Measurements from ENCODE around the gene CYP8B1. TPM values are rescaled to one million over a fixed set of nuclear protein-coding genes. Genes with fewer than 3 reads are reported as not detected.

CYP8B1 gene
- total and polyA plus RNA-seq, 2 of the 13 experiments (the other 11 are each of a cell fraction or from before 2014, with no cell fraction given) = 0.58 to 2.0 TPM

DNA sequence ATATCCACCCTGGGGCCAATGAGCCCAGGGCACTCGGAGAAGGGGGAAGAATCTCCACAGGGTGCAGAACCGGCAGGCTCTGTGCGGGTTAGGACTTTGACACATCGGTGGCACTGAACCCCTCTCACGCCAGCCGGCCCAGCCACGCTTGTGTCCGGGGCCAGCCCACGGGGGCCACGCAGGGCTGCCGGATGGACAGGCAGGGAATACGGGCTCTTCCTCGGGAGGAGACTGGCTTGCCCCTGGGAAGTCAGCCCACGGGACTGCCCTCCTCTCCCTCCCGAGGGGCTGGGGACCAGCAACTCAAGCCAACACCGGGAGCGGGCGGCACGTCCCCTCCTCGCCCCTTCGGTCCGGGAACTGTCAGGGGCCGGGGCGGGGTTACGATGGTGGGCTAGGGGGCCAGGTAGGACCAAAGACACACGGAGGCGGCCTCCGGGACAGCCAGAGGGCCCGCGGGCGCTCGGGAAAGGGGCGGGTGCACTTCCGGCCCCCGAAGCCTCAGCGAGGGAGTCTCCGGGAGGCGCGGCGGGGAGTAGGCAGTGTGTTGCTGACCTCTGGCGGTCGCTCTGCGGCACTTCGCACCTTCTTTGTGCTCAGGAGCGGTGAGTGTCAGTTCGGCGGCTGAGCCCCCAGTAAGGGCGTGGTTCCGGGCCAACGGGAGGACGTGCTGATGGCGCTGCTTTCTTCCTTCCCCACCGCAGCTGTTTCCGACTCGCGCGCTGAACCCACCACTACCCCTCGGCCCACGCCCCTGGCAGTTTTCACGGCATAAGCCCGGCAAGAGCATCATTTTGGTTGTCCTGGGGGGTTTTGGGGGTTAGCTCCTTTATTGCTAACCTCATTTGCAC lies 5.1 kb upstream of the CYP8B1 start (continued):
- peak; percentile 72; the same call in 1 of the 2 replicates for TF ChIP-seq CBX5 (CRISPR knock-in tag; IDR thresholded peaks at IDR 0.05; ENCODE audit: borderline replicate concordance)
- TF ChIP-seq, protein P1, sequence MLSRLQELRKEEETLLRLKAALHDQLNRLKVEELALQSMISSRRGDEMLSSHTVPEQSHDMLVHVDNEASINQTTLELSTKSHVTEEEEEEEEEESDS (CRISPR knock-in tag; IDR thresholded peaks at IDR 0.05; ENCODE audit: borderline replicate concordance) = no peak
- TF ChIP-seq, protein P2, sequence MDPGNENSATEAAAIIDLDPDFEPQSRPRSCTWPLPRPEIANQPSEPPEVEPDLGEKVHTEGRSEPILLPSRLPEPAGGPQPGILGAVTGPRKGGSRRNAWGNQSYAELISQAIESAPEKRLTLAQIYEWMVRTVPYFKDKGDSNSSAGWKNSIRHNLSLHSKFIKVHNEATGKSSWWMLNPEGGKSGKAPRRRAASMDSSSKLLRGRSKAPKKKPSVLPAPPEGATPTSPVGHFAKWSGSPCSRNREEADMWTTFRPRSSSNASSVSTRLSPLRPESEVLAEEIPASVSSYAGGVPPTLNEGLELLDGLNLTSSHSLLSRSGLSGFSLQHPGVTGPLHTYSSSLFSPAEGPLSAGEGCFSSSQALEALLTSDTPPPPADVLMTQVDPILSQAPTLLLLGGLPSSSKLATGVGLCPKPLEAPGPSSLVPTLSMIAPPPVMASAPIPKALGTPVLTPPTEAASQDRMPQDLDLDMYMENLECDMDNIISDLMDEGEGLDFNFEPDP (CRISPR knock-in tag; conservative IDR thresholded peaks at IDR 0.05) = no peak
- TF ChIP-seq, protein P3, sequence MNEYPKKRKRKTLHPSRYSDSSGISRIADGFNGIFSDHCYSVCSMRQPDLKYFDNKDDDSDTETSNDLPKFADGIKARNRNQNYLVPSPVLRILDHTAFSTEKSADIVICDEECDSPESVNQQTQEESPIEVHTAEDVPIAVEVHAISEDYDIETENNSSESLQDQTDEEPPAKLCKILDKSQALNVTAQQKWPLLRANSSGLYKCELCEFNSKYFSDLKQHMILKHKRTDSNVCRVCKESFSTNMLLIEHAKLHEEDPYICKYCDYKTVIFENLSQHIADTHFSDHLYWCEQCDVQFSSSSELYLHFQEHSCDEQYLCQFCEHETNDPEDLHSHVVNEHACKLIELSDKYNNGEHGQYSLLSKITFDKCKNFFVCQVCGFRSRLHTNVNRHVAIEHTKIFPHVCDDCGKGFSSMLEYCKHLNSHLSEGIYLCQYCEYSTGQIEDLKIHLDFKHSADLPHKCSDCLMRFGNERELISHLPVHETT (CRISPR knock-in tag; conservative IDR thresholded peaks at IDR 0.05) = no peak
- TF ChIP-seq, protein P4, sequence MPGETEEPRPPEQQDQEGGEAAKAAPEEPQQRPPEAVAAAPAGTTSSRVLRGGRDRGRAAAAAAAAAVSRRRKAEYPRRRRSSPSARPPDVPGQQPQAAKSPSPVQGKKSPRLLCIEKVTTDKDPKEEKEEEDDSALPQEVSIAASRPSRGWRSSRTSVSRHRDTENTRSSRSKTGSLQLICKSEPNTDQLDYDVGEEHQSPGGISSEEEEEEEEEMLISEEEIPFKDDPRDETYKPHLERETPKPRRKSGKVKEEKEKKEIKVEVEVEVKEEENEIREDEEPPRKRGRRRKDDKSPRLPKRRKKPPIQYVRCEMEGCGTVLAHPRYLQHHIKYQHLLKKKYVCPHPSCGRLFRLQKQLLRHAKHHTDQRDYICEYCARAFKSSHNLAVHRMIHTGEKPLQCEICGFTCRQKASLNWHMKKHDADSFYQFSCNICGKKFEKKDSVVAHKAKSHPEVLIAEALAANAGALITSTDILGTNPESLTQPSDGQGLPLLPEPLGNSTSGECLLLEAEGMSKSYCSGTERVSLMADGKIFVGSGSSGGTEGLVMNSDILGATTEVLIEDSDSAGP (CRISPR knock-in tag; IDR thresholded peaks at IDR 0.05; ENCODE audit: borderline replicate concordance) = peak; percentile 88
- peak; percentile 40; the same call in 1 of the 2 replicates for TF ChIP-seq PITX1 (CRISPR knock-in tag; IDR thresholded peaks at IDR 0.05)
- no peak for TF ChIP-seq SP2 (CRISPR knock-in tag; IDR thresholded peaks at IDR 0.05)
- TF ChIP-seq FIP1L1 (IDR thresholded peaks at IDR 0.05; ENCODE audit: borderline replicate concordance, insufficient read depth, low read depth, low read length) = no peak
- TF ChIP-seq, protein P5, sequence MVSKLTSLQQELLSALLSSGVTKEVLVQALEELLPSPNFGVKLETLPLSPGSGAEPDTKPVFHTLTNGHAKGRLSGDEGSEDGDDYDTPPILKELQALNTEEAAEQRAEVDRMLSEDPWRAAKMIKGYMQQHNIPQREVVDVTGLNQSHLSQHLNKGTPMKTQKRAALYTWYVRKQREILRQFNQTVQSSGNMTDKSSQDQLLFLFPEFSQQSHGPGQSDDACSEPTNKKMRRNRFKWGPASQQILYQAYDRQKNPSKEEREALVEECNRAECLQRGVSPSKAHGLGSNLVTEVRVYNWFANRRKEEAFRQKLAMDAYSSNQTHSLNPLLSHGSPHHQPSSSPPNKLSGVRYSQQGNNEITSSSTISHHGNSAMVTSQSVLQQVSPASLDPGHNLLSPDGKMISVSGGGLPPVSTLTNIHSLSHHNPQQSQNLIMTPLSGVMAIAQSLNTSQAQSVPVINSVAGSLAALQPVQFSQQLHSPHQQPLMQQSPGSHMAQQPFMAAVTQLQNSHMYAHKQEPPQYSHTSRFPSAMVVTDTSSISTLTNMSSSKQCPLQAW (CRISPR knock-in tag; IDR thresholded peaks at IDR 0.05) = no peak
- no peak for TF ChIP-seq SIX1 (CRISPR knock-in tag; IDR thresholded peaks at IDR 0.05; ENCODE audit: borderline replicate concordance)
- no peak for TF ChIP-seq BRCA1 (CRISPR knock-in tag; IDR thresholded peaks at IDR 0.05)
- no peak for TF ChIP-seq FOXK1 (CRISPR knock-in tag; IDR thresholded peaks at IDR 0.05; ENCODE audit: borderline replicate concordance, low read depth)
- TF ChIP-seq TEAD2 (CRISPR knock-in tag; IDR thresholded peaks at IDR 0.05) = no peak
- TF ChIP-seq, protein P6, sequence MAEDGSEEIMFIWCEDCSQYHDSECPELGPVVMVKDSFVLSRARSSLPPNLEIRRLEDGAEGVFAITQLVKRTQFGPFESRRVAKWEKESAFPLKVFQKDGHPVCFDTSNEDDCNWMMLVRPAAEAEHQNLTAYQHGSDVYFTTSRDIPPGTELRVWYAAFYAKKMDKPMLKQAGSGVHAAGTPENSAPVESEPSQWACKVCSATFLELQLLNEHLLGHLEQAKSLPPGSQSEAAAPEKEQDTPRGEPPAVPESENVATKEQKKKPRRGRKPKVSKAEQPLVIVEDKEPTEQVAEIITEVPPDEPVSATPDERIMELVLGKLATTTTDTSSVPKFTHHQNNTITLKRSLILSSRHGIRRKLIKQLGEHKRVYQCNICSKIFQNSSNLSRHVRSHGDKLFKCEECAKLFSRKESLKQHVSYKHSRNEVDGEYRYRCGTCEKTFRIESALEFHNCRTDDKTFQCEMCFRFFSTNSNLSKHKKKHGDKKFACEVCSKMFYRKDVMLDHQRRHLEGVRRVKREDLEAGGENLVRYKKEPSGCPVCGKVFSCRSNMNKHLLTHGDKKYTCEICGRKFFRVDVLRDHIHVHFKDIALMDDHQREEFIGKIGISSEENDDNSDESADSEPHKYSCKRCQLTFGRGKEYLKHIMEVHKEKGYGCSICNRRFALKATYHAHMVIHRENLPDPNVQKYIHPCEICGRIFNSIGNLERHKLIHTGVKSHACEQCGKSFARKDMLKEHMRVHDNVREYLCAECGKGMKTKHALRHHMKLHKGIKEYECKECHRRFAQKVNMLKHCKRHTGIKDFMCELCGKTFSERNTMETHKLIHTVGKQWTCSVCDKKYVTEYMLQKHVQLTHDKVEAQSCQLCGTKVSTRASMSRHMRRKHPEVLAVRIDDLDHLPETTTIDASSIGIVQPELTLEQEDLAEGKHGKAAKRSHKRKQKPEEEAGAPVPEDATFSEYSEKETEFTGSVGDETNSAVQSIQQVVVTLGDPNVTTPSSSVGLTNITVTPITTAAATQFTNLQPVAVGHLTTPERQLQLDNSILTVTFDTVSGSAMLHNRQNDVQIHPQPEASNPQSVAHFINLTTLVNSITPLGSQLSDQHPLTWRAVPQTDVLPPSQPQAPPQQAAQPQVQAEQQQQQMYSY (CRISPR knock-in tag; IDR thresholded peaks at IDR 0.05) = no peak
- no peak for TF ChIP-seq ZNF337 (CRISPR knock-in tag; IDR thresholded peaks at IDR 0.05; ENCODE audit: borderline replicate concordance, low read depth)
- no peak for TF ChIP-seq XBP1 (CRISPR knock-in tag; IDR thresholded peaks at IDR 0.05)
- no peak for TF ChIP-seq U2AF1 (optimal IDR thresholded peaks at IDR 0.05; ENCODE audit: low read depth, low read length)
- TF ChIP-seq NFRKB (IDR thresholded peaks at IDR 0.05) = no peak
- TF ChIP-seq NFYB (CRISPR knock-in tag; IDR thresholded peaks at IDR 0.05) = no peak

Data from HepG2 (cell line).